HFFc6 (cell line): ENCODE results near the gene TYROBP. TPM values are rescaled to one million over a fixed set of nuclear protein-coding genes. Genes with fewer than 3 reads are reported as not detected.

Experiments used
- DNase-seq: peaks from one replicate; pipeline ENCODE4 v3.0.0-alpha.2; 2018
- H3K27ac Mint-ChIP-seq: 2 replicates; pipeline ENCODE4 v1.8.0; 2020; ENCODE audit warnings: mild to moderate bottlenecking, mixed read lengths
- H3K27me3 Mint-ChIP-seq: 2 replicates; pipeline ENCODE4 v1.8.0; 2021; ENCODE audit warnings: mild to moderate bottlenecking, moderate library complexity, mixed read lengths; ENCODE audit not compliant: insufficient read depth
- H3K36me3 Mint-ChIP-seq: 2 replicates; pipeline ENCODE4 v1.8.0; 2021; ENCODE audit warnings: low read depth, mixed read lengths
- H3K4me1 Mint-ChIP-seq: 2 replicates; pipeline ENCODE4 v1.8.0; 2020; ENCODE audit warnings: low read depth, mixed read lengths
- H3K4me3 Mint-ChIP-seq: 2 replicates; pipeline ENCODE4 v1.8.0; 2020; ENCODE audit warnings: mild to moderate bottlenecking, moderate library complexity, mixed read lengths
- H3K9me3 Mint-ChIP-seq: 2 replicates; pipeline ENCODE4 v1.8.0; 2020; ENCODE audit warnings: mild to moderate bottlenecking, mixed read lengths
- total RNA-seq, 6 experiments: library from RNA; stranded (reverse); fragmentation: NEBNext Ultra II Directional; extraction: Animal tissue kit (Norgen Biotek cat#: 25700); gene quantifications; 2 replicates in 1 of 6; 3 replicates in 5 of 6; pipeline ENCODE4 v1.2.3, GENCODE V29; 2021
- TF ChIP-seq, protein P1 (sequence below): fragments of 200-600 bp; sonication (generic); IDR thresholded peaks from 2 replicates; pipeline ENCODE4 v1.5.0; 2021; ENCODE audit warnings: antibody characterized with exemption, mild to moderate bottlenecking

The TYROBP gene
- total RNA-seq, 6 experiments from 2014 or later, result not detected

DNA sequence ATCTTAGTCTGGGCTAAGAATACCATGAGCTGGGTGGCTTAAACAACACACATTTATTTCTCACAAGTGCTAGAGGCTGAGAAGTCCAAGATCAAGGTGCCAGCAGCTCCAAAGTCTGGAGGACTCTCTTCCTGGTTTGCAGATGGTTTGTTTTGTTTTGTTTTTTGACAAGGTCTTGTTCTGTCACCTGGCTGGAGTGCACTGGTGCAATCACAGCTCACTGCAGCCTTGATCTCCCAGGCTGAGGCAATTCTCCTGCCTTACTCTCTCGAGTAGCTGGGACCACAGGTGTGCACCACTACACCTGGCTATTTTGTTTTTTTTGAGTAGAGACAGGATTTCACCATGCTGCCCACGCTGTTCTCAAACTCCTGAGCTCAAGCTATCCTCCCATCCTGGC, 24.2 kb downstream of the TYROBP start:
- Mint-ChIP-seq H3K27ac (no peak overlapping the region), H3K9me3 (no peaks in the 10 kb centered on the region), H3K4me3 (no peak overlapping the region), H3K36me3 (peaks cover 15% of the 10 kb centered on the region), H3K4me1 (peaks cover 9% of the 10 kb centered on the region), H3K27me3 (no peaks in the 10 kb centered on the region; the same call in 1 of the 2 replicates)
- no peak for DNase-seq
- TF ChIP-seq, protein P1, sequence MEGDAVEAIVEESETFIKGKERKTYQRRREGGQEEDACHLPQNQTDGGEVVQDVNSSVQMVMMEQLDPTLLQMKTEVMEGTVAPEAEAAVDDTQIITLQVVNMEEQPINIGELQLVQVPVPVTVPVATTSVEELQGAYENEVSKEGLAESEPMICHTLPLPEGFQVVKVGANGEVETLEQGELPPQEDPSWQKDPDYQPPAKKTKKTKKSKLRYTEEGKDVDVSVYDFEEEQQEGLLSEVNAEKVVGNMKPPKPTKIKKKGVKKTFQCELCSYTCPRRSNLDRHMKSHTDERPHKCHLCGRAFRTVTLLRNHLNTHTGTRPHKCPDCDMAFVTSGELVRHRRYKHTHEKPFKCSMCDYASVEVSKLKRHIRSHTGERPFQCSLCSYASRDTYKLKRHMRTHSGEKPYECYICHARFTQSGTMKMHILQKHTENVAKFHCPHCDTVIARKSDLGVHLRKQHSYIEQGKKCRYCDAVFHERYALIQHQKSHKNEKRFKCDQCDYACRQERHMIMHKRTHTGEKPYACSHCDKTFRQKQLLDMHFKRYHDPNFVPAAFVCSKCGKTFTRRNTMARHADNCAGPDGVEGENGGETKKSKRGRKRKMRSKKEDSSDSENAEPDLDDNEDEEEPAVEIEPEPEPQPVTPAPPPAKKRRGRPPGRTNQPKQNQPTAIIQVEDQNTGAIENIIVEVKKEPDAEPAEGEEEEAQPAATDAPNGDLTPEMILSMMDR, result no peak

DNA sequence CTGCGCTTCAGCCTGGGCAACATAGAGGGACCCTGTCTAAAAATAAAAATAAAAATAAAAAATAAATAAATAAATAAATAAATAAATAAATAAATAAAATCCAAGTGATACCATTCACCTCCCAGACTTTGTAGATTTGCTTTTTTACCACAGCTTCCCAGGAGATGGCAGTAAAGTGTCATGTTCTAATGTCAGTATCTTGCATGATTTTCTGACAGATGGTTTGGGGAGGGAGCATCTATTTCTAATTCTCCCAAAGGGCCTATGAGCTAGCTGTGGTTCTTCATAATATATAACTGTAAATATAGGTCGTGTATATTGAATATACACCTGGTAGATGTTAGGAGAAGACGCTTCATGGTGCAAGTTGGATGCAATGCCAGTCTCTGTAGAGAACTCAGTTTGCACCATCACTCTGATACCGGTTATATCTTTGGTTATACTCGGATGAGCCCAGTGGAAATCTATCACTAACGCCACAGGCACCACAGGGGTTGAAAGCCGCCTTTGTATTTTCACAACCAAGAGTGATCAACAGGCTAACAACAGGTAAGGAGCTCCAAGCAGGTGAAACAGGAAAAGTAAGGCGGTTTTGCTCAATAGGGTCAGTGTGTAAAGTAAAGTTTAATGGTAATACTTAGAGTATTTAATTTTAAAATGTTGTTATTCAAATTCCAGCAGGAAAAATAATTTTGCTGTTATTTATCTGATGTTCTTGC, 25.8 kb downstream of the TYROBP start:
- no peak overlapping the region for H3K4me3 Mint-ChIP-seq
- TF ChIP-seq, protein P1, result peak; percentile 76
- H3K9me3 Mint-ChIP-seq, result no peaks in the 10 kb centered on the region
- H3K27ac Mint-ChIP-seq, result no peak overlapping the region
- H3K4me1 Mint-ChIP-seq, result peaks cover 9% of the 10 kb centered on the region
- peak; percentile 82 for DNase-seq
- peaks cover 5% of the 10 kb centered on the region for H3K27me3 Mint-ChIP-seq
- H3K36me3 Mint-ChIP-seq, result peaks cover 5% of the 10 kb centered on the region

DNA sequence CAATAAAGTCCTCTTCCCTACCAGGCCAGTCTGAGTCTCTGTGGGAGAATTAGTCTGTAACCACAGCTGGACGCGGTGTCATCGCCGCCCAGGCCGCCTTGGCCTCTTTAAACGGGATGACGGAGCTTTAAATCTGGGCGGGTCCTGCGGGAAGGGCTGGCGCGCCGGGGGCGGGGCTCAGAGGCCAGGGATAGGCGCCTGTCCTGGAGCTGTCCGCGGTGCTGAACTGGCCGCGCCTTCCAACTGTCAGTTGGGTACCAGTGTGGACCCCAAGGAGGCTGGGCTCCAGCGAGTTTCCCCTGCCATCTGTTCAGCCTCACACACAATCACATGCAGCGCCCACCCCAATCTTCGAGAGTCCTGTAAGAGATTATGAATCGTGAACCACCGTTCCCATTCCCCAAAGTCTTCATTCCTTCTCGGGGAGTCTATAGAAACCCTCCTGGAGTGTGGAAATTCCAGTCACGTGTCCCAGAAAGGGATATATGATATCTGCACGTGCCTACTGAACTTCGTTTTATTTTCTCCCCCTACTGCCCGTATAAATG, 28.3 kb downstream of the TYROBP start:
- Mint-ChIP-seq H3K9me3 (no peaks in the 10 kb centered on the region), H3K27me3 (peaks cover 5% of the 10 kb centered on the region), H3K27ac (peak overlapping the region; percentile 57), H3K4me3 (no peak overlapping the region), H3K36me3 (no peaks in the 10 kb centered on the region), H3K4me1 (peaks cover 9% of the 10 kb centered on the region)
- peak; percentile 92 for DNase-seq
- TF ChIP-seq, protein P1, result 0 out of 2 replicates have a peak, but pooled peaks have one; percentile 5

DNA sequence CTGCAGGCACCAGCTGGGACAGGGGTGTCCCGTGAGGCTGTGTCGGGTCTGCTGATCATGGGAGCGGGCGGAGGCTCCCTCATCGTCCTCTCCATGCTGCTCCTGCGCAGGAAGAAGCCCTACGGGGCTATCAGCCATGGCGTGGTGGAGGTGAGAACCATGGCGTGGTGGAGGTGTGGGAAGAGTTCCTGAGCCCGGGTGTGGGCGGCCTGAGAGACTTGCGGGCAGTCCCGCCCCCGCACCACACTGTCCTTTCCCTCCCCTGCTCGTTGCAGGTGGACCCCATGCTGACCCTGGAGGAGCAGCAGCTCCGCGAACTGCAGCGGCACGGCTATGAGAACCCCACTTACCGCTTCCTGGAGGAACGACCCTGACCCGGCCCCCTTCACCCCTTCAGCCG, 29.0 kb downstream of the TYROBP start:
- H3K9me3 Mint-ChIP-seq, result no peaks in the 10 kb centered on the region

DNA sequence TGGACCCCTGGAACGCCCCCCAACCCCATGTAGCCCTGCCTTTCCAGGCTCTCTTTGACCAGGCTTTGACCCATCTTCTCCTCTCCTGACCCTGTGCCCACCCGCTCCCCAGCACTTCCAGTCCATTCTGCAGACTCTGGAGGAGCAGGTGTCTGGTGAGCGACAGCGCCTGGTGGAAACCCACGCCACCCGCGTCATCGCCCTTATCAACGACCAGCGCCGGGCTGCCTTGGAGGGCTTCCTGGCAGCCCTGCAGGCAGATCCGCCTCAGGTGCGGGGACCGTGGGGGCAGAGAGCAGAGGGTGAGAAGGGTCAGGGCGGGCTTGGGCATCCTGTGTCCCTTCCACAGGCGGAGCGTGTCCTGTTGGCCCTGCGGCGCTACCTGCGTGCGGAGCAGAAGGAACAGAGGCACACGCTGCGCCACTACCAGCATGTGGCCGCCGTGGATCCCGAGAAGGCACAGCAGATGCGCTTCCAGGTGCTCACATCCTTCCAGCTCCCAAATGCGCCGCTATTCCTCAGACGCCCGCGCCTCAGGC, 33.6 kb downstream of the TYROBP start:
- Mint-ChIP-seq H3K36me3 (no peaks in the 10 kb centered on the region), H3K4me1 (peaks cover 11% of the 10 kb centered on the region), H3K4me3 (no peak overlapping the region), H3K27me3 (peaks cover 5% of the 10 kb centered on the region), H3K27ac (no peak overlapping the region), H3K9me3 (no peaks in the 10 kb centered on the region)
- TF ChIP-seq, protein P1, result no peak
- no peak for DNase-seq

More for the DNA sequence above, 29.0 kb downstream of the TYROBP start:
- H3K4me1 Mint-ChIP-seq, result peaks cover 9% of the 10 kb centered on the region
- TF ChIP-seq, protein P1, result no peak
- no peaks in the 10 kb centered on the region for H3K36me3 Mint-ChIP-seq
- no peak overlapping the region for H3K4me3 Mint-ChIP-seq
- no peak overlapping the region for H3K27ac Mint-ChIP-seq
- H3K27me3 Mint-ChIP-seq, result peaks cover 5% of the 10 kb centered on the region
- no peak for DNase-seq
